HCT116 (cell line): ENCODE data around the gene RUFY2. TPM values are rescaled to one million over a fixed set of nuclear protein-coding genes. Genes with fewer than 3 reads are reported as not detected.

ENCODE experiments used
- ATAC-seq: fragments of 200-7000 bp; cut with Tn5 transposase; 2 replicates; pipeline ENCODE4 v1.9.1; 2020; ENCODE audit warnings: mild to moderate bottlenecking, moderate library complexity
- BruUV-seq: library from RNA; stranded (reverse); fragments of 400-500 nt; replicated peaks from 2 replicates; lab custom pipeline; 2021; lab: Mats Ljungman, UMichigan
- CTCF ChIA-PET: fragments of 300-600 bp; sonication (Branson Sonifier 250); formaldehyde crosslinking; loops from one replicate; lab custom pipeline; 2021; ENCODE audit warnings: antibody characterized with exemption; lab: Charles Lee
- POLR2A ChIA-PET: fragments of 300-600, 350-600 bp; sonication (Branson Sonifier 250); formaldehyde crosslinking; loops from one replicate; lab custom pipeline; 2021; ENCODE audit warnings: antibody characterized with exemption; lab: Charles Lee
- RAD21 ChIA-PET, 2 experiments: fragments of 300-600 bp; sonication (Branson Sonifier 250); formaldehyde crosslinking; loops; one replicate each; lab custom pipeline; 2023; ENCODE audit warnings: low total read pairs in 2 of 2; ENCODE audit not compliant: uncharacterized antibody in 2 of 2, unreplicated experiment in 2 of 2, low non-redundant PET in 1 of 2; lab: Charles Lee
- DNase-seq: peaks from one replicate; pipeline ENCODE4 v3.0.0-alpha.2; 2010; ENCODE audit warnings: low read depth, low spot score
- H2AFZ ChIP-seq: fragments of 200-600 bp; shearing (Covaris generic), sonication (generic); 2 replicates; pipeline ENCODE4 v1.6.1; 2017; ENCODE audit warnings: low read depth, mixed run types, mixed read lengths, antibody characterized with exemption, low read length; ENCODE audit not compliant: poor library complexity, severe bottlenecking
- H3K27ac ChIP-seq: 2 replicates; pipeline ENCODE4 v1.5.1; 2012; ENCODE audit warnings: low read depth, low read length
- H3K27me3 ChIP-seq: fragments of 200-600 bp; sonication (generic); 2 replicates; pipeline ENCODE4 v1.6.1; 2016; ENCODE audit warnings: mixed run types, low read length, mixed read lengths; ENCODE audit not compliant: insufficient read depth
- H3K36me3 ChIP-seq, 2 experiments: fragments of 200-500 bp in 1 of 2; fragments of 200-600 bp in 1 of 2; sonication (Bioruptor generic) in 1 of 2; sonication (generic) in 1 of 2; 2 replicates each; pipeline versions ENCODE4 v1.5.1 to v1.6.1; 2014 to 2016; ENCODE audit warnings: low read length in 2 of 2, inconsistent platforms in 1 of 2, mixed read lengths in 1 of 2, mixed run types in 1 of 2; ENCODE audit not compliant: insufficient read depth in 2 of 2, control insufficient read depth in 1 of 2
- H3K4me1 ChIP-seq, 2 experiments: fragments of 200-600 bp in 1 of 2; sonication (generic) in 1 of 2; 2 replicates each; pipeline versions ENCODE4 v1.5.1 to v1.6.1; 2012 to 2017; ENCODE audit warnings: low read length in 2 of 2, inconsistent platforms in 1 of 2, mild to moderate bottlenecking in 1 of 2, mixed read lengths in 1 of 2, mixed run types in 1 of 2, moderate library complexity in 1 of 2; ENCODE audit not compliant: insufficient read depth in 2 of 2, control insufficient read depth in 1 of 2
- H3K4me2 ChIP-seq: fragments of 200-600 bp; sonication (generic); 2 replicates; pipeline ENCODE4 v1.6.1; 2017; ENCODE audit warnings: mixed run types, low read length, mixed read lengths
- H3K4me3 ChIP-seq, 2 experiments: fragments of 200-600 bp in 1 of 2; sonication (generic) in 1 of 2; replicated peaks in 1 of 2; 2 replicates each; pipeline ENCODE4 v1.5.1; 2011 to 2016; ENCODE audit warnings: low read length in 2 of 2, control low read depth in 1 of 2, low read depth in 1 of 2, mild to moderate bottlenecking in 1 of 2, mixed read lengths in 1 of 2, mixed run types in 1 of 2
- H3K79me2 ChIP-seq: fragments of 200-600 bp; sonication (generic); 2 replicates; pipeline ENCODE4 v1.6.1; 2017; ENCODE audit warnings: mild to moderate bottlenecking, mixed run types, low read length, moderate library complexity, mixed read lengths; ENCODE audit not compliant: insufficient read depth
- H3K9ac ChIP-seq: fragments of 200-600 bp; sonication (generic); 2 replicates; pipeline ENCODE4 v1.6.1; 2016; ENCODE audit warnings: low read length, mixed read lengths
- H3K9me2 ChIP-seq: fragments of 200-600 bp; sonication (generic), shearing (Covaris generic); 2 replicates; pipeline ENCODE4 v1.6.1; 2017; ENCODE audit warnings: mixed run types, mild to moderate bottlenecking, moderate library complexity; ENCODE audit not compliant: insufficient read depth
- H3K9me3 ChIP-seq, 2 experiments: fragments of 200-500 bp in 1 of 2; fragments of 200-600 bp in 1 of 2; sonication (Bioruptor generic) in 1 of 2; sonication (generic) in 1 of 2; 2 replicates each; pipeline ENCODE4 v1.6.1; 2014 to 2017; ENCODE audit warnings: low read length in 2 of 2, mixed read lengths in 2 of 2, inconsistent platforms in 1 of 2, low read depth in 1 of 2, mild to moderate bottlenecking in 1 of 2, mixed run types in 1 of 2, moderate library complexity in 1 of 2; ENCODE audit not compliant: control insufficient read depth in 1 of 2, insufficient read depth in 1 of 2
- H4K20me1 ChIP-seq: fragments of 200-600 bp; sonication (generic), shearing (Covaris generic); 2 replicates; pipeline ENCODE4 v1.6.1; 2017; ENCODE audit warnings: mixed run types, mild to moderate bottlenecking, moderate library complexity; ENCODE audit not compliant: insufficient read depth
- CEBPB ChIP-seq: IDR thresholded peaks from 2 replicates; pipeline ENCODE4 v1.6.1; 2012; ENCODE audit warnings: low read depth
- EGR1 ChIP-seq: IDR thresholded peaks from 2 replicates; pipeline ENCODE4 v1.6.1; 2012; ENCODE audit warnings: low read depth
- EZH2phosphoT487 ChIP-seq: fragments of 200-600 bp; IDR thresholded peaks from 2 replicates; pipeline ENCODE4 v1.6.1; 2018; ENCODE audit warnings: antibody characterized with exemption, borderline replicate concordance
- POLR2A ChIP-seq: IDR thresholded peaks from 2 replicates; pipeline ENCODE4 v1.7.0; 2011; ENCODE audit warnings: borderline replicate concordance; ENCODE audit not compliant: insufficient read depth, insufficient read length; ENCODE audit errors: extremely low read depth
- SIN3A ChIP-seq: IDR thresholded peaks from 2 replicates; pipeline ENCODE4 v1.6.1; 2012; ENCODE audit warnings: low read depth
- SP1 ChIP-seq: IDR thresholded peaks from 2 replicates; pipeline ENCODE4 v1.6.1; 2012; ENCODE audit warnings: low read depth
- YY1 ChIP-seq: IDR thresholded peaks from 2 replicates; pipeline ENCODE4 v1.6.1; 2011; ENCODE audit warnings: low read length, low read depth, moderate library complexity, mild to moderate bottlenecking; ENCODE audit not compliant: insufficient replicate concordance; ENCODE audit errors: extremely low read depth
- ZFX ChIP-seq: fragments of 450-650 bp; IDR thresholded peaks from 2 replicates; pipeline ENCODE4 v1.6.1; 2017
- ZNF274 ChIP-seq: fragments of 200-500 bp; sonication (Bioruptor generic); IDR thresholded peaks from 2 replicates; pipeline ENCODE4 v1.6.1; 2014; ENCODE audit warnings: mild to moderate bottlenecking, low read depth, low read length, inconsistent platforms
- intact Hi-C: fragments of 100-400 bp; cut with micrococcal nuclease; formaldehyde crosslinking; loops from 2 replicates; pipeline ENCODE4 v1.10.0; 2022
- total RNA-seq: library from RNA; stranded (reverse); gene quantifications from one replicate; pipeline ENCODE4 v1.2.1, GENCODE V29; 2021; ENCODE audit not compliant: unreplicated experiment
- TF ChIP-seq, protein P1 (sequence below): IDR thresholded peaks from 2 replicates; pipeline ENCODE4 v1.6.1; 2011; ENCODE audit warnings: mild to moderate bottlenecking, low read length, moderate library complexity; ENCODE audit not compliant: insufficient replicate concordance; ENCODE audit errors: extremely low read depth

RUFY2 gene
- total RNA-seq, 1 experiment from 2014 or later, result 13.0 TPM

- intact Hi-C loops, result no loop called here
- Histone ChIP-seq H3K9me2 (no peaks in the 10 kb centered on the region), H4K20me1 (no peaks in the 10 kb centered on the region), H3K27me3 (no peaks in the 10 kb centered on the region), H3K4me2 (no peak overlapping the region), H3K4me1 (no peaks in the 10 kb centered on the region), H3K36me3 (peaks cover 12 to 24% of the 10 kb centered on the region in 2 experiments; a peak in 3 of 4 replicates), H3K4me3 (no peak overlapping the region), H2AFZ (no peak overlapping the region), H3K9ac (no peak overlapping the region), H3K9me3 (no peaks in the 10 kb centered on the region), H3K79me2 (no peaks in the 10 kb centered on the region), H3K27ac (no peak overlapping the region)
- ATAC-seq (no peak), DNase-seq (no peak)
- TF ChIP-seq EGR1, result no peak
- TF ChIP-seq ZFX, result no peak
- no peak for TF ChIP-seq YY1
- no peak for TF ChIP-seq POLR2A
- no peak for TF ChIP-seq SP1
- no peak for TF ChIP-seq SIN3A
- no peak for TF ChIP-seq EZH2phosphoT487
- TF ChIP-seq ZNF274, result no peak
- TF ChIP-seq, protein P1, sequence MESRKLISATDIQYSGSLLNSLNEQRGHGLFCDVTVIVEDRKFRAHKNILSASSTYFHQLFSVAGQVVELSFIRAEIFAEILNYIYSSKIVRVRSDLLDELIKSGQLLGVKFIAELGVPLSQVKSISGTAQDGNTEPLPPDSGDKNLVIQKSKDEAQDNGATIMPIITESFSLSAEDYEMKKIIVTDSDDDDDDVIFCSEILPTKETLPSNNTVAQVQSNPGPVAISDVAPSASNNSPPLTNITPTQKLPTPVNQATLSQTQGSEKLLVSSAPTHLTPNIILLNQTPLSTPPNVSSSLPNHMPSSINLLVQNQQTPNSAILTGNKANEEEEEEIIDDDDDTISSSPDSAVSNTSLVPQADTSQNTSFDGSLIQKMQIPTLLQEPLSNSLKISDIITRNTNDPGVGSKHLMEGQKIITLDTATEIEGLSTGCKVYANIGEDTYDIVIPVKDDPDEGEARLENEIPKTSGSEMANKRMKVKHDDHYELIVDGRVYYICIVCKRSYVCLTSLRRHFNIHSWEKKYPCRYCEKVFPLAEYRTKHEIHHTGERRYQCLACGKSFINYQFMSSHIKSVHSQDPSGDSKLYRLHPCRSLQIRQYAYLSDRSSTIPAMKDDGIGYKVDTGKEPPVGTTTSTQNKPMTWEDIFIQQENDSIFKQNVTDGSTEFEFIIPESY, result no peak
- TF ChIP-seq CEBPB, result no peak
- ChIA-PET RAD21 (no interaction called here), POLR2A (no interaction called here), CTCF (no interaction called here)
- BruUV-seq, result no TSS peak
Measured at GRCh38 chr10:68434657-68435056, 27.6 kb upstream of the RUFY2 start.
